ENCODE data around the gene PIK3CG.
"Not testable (repeated sequence)": the region's sequence is repeated elsewhere in the genome, so short reads cannot be mapped to it uniquely, and the experiment has no call there.

The PIK3CG gene

DNA sequence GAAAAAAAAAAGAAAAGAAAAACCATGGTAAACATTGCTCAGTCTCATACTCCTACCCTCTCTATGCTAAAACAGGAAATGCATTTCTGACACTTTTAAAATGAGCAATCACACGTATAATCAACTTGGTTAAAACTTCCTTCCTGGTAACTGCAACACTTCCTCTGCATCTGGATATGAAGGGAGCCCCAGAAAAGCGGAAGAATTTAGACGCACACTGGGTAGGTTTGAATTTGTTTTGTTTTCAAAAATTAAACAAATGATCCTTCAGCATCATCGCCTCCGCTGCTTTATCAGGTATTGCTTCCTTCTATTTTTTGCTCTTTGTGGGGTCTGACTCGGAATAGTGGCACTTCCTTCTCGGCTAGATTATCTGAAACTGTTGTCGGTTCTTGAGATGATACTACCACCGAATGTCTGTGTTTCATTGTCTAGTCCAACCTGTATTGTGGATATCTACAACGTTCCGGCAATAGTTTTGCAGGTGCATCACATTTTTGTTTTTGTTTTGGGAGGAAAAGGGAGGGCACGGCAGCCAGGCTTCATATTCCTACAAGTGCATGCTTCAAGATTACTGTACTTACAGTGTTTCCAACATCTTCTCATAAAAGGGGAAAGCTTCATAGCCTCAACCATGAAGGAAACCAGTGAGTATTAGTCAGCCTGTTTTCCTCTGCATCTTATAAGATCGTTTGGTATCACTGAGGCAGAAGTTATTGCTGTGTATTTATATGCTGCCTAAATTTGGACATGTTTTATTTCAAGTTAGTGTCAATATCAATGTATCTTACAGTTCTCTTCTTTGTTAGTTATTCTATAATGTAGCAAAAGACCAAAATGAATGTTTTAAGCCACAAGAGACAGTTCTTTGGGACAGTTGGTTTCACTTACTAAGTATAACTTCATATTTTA is at the start of gene PIK3CG:
Gene PIK3CG, plus strand, starts transcription at position 153 of the 912 bp plus-strand sequence. CDS start 2,280 bp downstream, outside the sequence.
- no peak for DNase-seq (ENCODE audit: low spot score)

DNA sequence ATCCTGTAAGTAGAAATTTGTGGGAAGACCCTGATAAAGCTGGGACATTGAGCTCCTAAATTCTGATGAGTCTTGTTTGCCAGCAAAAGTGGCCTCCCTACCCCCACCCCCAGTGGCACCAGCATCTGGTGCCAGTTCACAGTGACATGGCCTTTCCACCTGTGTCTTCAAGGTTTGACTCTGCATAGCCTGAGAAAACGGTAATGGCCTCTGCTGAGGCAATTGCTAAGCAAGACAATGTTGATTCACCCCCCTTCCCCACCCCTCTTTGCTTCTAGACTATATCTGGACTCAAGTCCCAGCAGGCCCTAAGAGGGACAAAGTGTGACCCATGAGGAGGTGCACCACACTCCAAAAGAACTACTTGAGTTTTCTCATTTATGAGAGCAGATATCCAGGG is 48.0 kb upstream of the PIK3CG start:
- no peak for DNase-seq (ENCODE audit: low spot score)

DNA sequence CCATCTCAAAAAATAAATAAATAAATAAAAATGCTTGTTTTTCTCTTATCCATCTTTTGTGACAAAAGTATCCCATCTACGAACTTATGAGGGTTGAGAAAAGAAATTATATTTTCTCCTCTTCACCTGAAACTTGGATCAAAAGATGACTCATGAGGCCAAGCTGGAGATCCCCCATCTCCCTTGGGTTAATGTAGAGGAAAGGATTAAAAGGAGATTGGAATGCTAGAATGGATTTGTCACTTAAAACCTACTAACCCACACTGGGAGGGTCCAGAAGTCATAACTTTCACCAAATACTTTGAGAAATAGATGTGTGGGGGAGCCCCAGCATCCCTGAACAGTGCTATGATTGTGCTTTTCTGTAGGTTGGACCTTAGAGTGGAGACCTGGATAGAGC is 46.3 kb upstream of the PIK3CG start:
- DNase-seq (ENCODE audit: low spot score) = no peak

DNA sequence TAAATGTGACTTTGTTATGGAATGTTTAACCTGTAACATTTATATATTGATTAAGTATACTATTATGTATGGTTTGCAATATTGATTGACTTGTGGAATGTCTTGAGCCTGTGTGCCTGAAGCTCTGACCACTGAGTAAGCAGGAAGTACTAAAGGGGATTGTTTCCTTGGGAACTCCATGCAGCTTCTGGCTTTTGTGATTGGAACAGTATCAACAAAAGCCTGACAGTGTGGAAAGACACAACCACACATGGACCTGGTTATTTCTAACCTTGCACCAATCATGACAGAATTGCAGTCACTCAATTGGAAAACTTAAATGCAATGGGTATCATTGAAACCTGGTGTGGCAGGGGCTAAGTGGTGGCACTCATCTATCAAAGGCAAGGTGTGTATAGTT is 45.5 kb upstream of the PIK3CG start:
- DNase-seq (ENCODE audit: low spot score) = no peak

DNA sequence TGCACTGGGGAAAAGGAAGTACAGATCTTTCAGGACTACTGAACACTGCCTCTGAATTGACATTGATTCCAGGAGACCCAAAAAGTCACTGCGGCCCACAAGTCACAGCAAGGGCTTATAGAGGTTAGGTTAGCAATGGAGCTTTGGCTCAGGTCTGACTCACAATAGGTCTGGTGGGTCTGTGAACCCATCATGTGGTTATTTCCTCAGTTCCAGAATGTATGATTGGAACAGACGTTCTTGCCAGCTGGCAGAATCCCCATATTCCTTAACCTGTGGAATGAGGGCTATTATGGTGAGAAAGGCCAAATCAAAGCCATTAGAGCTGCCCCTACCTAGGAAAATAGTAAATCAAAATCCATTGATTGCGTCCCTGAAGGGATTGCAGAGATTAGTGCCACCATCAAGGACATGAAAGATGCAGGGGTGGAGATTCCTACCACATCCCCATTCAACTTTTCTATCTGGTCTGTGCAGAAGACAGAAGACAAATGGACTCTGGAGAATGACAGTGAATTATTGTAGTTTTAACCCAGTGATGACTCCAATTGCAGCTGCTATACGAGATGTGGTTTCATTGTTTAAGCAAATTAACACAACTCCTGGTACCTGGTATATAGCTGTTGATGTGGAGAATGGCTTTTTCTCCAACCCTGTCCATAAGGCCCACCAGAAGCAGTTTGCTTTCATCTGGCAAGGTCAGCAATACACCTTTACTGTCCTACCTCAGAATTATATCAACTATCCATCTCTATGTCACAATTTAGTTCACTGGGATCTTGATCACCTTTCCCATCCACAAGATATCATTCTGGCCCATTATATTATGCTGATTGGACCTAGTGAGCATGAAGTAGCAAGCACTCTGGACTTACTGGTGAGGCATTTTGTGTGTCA is 44.5 kb upstream of the PIK3CG start:
- no peak for DNase-seq (ENCODE audit: low spot score)

DNA sequence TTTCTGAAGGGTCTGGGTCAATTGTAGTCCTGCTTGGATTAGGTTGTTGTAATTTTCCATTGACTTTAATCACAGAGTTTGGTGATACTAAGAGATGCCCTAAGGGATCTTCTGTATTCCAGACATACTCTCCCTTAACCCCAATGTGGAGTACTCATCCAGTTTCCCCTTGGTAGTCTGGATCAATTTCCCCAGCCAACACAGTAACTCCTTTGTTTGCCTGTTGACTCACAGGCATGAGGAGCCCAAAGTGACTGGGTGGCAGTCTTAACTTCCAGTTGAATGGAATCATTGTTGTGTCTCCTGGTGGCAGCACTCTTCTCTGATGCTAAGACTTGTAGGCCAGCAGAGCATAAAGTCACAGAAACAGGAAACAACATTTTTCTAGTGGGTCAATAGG is 41.5 kb upstream of the PIK3CG start:
- DNase-seq (ENCODE audit: low spot score) = no peak

DNA sequence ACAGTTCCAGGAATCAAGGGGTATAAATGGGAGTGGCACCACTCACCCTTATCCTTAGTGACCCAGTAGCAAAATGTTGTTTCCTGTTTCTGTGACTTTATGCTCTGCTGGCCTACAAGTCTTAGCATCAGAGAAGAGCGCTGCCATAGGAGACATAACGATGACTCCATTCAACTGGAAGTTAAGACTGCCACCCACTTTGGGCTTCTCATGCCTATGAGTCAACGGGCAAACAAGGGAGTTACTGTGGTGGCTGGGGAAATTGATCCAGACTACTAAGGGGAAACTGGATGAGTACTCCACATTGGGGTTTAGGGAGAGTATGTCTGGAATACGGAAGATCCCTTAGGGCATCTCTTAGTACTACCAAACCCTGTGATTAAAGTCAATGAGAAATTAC is 40.6 kb upstream of the PIK3CG start:
- no peak for DNase-seq (ENCODE audit: low spot score)

DNA sequence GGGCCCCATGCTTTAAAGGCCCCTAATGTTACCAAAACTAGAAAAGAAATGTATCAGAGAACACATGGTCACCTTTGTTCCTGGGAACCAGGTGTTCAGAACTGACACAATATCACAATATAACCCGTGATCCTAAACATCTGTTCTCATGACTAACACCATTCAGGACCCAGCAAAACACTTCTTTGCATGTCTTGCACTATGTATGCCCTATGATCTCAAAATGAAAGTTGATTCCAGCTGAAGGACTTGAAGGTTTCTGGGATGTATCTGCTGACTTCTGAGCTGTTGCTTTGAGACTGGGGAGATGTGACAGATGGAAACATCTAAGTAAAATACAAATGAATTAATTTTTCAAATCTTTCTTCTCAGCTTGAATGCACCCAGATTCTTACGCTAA is 37.5 kb upstream of the PIK3CG start:
- no peak for DNase-seq (ENCODE audit: low spot score)

DNA sequence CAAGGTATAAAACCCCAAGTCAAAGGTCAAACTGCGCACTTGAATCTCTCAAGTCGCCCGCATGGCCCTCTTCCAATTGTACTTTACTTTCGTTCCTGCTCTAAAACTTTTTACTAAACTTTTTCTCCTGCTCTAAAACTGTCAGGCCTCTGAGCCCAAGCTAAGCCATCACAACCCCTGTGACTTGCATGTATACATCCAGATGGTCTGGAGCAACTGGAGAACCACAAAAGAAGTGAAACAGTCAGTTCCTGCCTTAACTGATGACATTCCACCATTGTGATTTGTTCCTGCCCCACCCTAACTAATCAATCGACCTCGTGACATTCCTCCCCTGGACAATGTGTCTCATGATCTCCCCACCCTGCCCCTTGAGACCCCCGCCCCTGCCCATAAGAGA is 35.6 kb upstream of the PIK3CG start:
- no peak for DNase-seq (ENCODE audit: low spot score)

DNA sequence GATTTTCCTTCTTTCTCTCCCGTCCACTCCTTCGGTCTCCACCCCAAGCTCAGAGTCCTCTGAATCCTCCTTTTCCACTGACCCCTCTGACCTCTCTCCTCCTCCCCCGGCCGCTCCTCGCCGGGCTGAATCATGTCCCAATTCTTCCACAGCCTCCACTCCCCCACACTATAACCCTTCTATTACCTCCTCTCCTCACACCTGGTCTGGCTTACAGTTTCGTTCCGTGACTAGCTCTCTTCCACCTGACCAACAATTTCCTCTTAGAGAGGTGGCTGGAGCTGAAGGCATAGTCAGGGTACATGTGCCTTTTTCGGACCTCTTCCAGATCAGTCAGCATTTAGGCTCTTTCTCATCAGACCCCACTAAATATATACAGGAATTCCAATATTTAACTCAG is 34.2 kb upstream of the PIK3CG start:
- not testable (repeated sequence) for DNase-seq (ENCODE audit: low spot score)

DNA sequence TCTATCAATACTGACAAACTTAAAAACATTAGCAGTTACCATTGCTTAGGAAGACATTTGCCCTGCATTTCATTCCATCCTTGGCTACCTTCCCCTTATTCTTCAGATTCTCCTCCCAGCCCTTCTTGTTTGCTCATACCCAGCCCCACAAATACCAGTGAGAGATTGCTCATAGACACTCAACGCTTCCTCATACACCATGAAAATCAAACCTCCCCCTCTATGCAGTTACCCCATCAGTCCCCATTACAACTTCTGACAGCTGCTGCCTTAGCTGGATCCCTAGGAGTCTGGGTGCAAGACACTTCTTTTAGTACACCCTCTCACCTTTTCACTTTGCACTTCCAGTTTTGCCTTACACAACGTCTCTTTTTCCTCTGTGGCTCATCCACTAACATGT is 28.3 kb upstream of the PIK3CG start:
- no peak for DNase-seq (ENCODE audit: low spot score)

DNA sequence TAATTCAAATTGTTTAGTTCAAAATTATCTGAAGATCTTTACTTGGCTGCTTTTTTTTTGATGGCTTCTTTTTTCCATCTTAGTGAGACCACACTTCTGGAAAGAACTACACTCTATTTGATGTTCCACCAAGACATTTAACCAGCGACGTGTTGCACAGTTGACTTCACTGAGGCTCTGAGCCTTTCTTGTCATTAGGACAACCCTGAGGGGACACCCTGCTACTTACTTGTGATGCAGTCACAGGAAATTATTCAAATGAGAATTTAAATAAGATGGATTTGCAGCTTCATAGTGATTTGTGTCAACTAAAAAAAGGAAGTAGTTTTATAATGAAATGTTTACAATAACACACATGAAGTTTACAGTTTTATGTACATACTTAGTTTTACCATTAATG is 25.6 kb upstream of the PIK3CG start:
- DNase-seq (ENCODE audit: low spot score) = no peak

DNA sequence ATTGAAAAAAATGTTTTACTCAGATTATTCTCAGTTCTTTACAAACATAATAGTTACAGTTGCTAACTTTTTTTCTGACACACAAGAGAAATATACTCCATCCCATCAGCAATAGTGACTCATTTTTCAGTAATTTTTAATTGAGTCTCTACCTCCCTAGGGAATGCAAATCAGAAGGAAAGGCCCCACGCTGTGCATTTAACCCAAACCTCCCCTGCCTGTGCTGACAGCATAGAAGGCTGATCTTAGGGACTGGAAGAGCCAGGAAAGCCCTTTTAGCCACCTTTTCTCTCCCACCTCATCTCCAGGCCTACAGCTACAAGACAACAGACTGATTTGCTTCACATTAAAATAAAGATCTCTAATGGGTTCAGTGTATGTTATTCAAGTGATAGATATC is 24.7 kb upstream of the PIK3CG start:
- DNase-seq (ENCODE audit: low spot score) = no peak

DNA sequence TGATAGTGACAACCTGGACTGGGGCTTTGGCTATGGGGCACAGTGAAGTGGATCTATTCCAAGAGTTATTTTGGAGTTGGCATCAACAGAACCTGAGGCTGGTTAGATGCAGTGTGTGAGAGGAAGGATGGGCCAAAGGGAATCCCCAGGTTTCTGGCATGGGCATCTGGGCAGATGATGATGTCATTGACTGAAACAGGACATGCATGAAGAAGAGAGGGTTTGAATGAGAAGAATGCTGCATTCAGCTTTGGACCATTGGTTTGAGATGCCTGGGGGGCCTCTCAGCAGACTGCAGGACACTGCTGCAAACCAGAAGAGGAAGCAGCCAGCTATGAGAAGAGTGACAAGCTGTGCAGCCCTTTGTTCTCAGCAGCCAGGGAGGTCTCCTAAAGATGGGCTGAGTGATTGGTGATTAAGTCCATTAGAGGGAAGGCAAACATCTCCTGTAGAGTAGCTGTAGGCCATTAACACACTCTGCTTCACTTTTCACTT is 23.1 kb upstream of the PIK3CG start:
- DNase-seq (ENCODE audit: low spot score) = no peak

DNA sequence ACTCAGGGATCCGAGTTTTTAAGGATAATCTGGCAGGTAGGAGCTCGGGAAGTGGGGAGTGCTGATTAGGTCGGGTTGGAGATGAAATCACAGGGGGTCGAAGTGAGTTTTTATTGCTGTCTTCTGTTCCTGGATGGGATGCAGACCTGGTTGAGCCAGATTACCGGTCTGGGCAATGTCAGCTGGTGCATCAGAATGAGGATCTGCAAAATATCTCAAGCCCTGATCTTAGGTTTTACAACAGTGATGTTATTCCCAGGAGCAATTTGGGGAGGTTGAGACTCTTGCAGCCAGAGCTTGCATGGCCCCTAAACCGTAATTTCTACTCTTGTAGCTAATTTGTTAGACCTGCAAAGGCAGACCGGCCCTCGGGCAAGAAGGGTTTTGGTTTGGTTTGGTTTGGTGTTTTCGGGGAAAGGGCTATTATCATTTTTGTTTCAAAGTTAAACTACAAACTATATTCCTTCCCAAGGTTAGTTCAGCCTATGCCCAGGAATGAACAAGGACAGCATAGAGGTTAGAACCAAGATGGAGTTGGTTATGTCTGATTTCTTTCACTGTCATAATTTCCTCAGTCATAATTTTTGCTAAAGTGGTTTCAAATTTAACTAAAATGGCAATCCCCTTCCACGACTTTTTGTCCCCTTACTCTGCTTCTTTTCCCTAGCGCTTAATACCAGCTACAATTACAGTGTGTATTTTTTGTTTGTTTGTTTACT is 20.6 kb upstream of the PIK3CG start:
- no peak for DNase-seq (ENCODE audit: low spot score)

DNA sequence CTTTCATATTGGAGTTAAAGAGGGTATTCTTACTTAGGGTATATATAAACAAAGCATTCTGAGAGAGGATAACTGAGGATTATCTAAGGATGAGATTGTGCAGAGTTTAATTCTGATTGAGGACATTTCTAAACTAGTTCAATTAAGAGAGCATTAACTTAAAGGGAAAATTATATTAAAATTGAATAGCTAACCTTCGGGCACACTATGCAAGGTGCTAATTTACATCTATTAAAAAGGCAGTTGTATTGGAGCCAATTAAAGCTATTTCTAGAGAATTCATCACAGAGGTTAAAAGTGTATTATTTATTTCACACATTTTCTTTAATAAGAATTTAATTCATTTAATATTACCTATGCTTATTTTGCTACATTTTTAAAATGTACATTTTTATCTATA is 17.0 kb upstream of the PIK3CG start:
- DNase-seq (ENCODE audit: low spot score) = no peak

DNA sequence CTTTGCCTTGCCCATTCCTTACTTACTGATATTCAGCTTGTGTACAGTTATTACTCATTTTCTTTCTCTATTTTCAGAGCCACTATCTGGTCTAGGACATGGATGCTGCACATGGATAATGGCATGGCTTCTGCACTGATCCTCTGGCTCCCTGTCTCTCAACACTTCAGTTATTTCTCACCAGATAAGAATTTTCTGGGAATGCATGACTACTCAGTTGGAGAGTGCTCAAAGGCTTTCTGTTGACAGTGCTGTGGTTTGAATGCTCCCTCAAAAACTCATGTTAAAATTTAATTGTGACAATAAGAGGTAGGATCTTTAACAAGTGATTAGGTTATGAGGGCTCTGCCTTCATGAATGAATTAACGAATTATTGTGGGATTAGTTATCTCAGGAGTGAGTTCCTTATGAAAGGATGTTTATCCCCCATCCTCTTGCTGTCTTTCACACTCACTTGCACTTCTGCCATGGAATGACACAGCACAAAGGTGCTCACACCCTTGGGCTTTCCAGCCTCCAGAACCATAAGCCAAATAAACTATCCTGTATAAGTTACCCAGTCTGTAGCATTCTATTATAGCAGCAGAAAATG is 16.1 kb upstream of the PIK3CG start:
- DNase-seq (ENCODE audit: low spot score) = no peak

DNA sequence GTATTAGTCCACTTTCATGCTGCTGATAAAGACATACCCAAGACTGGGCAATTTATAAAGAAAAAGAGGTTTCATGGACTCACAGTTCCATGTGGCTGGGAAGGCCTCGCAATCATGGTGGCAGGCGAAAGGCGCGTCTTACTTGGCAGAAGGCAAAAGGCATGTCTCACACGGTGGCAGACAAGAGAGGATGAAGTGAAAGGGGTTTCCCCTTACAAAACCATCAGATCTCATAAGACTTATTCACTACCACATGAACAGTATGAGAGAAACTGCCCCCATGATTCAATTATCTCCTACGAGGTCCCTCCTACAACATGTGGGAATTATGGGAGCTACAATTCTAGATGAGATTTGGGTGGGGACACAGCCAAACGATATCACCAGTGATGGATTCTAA is 13.4 kb upstream of the PIK3CG start:
- DNase-seq (ENCODE audit: low spot score) = not testable (repeated sequence)

DNA sequence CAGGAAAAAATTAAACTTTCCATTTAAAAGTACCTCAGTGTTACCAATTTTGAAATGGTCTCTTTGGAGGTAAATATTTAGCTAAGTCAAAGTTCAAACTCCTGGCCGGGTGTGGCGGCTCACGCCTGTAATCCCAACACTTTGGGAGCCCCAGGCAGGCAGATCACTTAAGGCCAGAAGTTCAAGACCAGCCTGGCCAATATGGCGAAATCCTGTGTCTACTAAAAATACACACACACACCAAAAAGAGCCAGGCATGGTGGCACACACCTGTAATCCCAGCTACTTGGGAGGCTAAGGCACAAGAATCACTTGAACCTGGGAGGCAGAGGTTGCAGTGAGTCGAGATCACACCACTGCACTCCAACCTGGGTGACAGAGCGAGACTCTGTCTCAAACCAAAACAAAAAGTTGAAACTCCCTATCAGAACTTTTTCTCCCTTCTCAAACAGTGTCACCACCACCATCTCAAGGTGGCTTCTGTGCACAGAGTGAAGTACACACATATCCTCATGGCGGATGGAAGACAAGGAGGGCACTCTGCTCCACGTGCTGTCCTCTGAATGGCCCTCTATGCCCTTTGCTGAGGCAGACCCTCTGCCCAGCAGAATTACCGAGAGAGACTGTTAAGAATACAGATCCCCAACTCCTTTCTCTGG is 11.7 kb upstream of the PIK3CG start:
- DNase-seq (ENCODE audit: low spot score) = no peak

DNA sequence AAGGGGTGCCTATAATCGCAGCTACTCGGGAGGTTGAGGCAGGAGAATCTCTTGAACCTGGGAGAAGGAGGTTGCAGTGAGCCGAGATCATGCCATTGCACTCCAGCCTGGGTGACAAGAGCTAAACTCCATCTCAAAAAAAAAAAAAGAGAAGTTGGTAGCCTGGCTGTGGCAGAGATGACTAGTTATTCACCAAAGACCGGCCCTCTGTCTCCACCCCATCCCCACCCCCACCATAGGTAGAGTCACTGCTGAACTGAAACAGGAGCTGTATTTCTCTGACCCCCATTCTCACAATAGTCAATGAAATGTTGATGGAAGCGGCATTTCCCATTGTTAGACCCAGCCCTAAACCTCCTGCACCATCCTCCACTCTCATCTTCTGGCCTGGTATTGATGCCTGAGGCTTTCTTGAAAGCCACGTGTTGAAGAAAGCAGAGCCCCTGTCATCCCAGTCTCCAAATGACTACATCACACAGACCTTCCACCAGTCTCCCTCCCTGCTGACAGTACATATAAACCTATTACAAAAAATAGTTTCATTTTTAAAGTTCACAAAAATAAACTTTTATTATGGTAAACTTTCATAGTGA is 9.4 kb upstream of the PIK3CG start:
- DNase-seq (ENCODE audit: low spot score) = no peak
